Activated CD4-positive, alpha-beta T cell treated with anti-CD3 and anti-CD28 coated beads, Interleukin-2, amount 50 U/mL, for 4 hours (primary cell): ENCODE measurements around the gene PAPPA.

Source experiments
- DNase-seq, 2 experiments: peaks; one replicate each; pipeline ENCODE4 v3.0.0-alpha.2; 2020

PAPPA gene

GRCh38 chr9:116152390-116152789, 1.2 kb upstream of the PAPPA start:
- no peak for DNase-seq

DNA sequence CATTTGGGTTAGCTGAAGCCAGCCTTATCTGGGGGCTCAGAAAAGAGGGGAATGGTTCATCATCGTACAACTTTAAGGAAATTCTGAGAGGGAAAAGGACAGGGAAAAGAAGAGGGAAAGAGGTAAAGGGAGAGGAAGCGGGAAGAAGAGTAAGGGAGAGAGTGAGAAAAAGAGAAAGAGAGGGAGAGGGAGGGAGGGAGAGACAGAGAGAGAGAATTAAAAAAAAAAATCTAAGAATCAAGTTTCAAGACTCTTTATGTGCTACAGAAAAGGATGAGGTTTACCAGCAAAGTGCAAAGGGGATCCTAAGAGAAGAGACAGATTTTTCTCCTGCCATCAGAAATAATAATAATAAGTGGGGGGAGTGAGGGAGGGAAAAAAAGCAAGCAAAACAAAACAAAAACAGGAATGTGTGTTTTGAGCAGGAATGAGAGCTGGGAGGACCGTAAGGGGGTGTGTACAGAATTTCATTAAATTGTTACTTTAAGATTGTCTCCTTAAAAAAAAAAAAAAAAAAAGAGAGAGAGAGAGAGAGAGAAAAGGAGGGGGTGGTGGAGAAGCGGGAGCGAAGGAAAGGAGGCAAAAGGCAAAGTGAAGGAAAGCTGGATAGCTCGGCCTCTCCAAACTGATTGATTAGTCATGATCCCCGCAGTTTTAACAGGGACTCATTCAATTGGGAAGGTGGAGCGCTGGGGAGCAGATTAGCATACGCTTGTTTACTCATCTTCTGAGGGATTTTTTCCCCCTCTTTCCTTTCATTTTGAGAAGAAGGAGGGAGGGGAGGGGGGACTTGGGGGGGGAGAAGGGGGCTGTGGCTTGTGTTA, 438 bp upstream of the PAPPA start:
- no peak for DNase-seq

DNA sequence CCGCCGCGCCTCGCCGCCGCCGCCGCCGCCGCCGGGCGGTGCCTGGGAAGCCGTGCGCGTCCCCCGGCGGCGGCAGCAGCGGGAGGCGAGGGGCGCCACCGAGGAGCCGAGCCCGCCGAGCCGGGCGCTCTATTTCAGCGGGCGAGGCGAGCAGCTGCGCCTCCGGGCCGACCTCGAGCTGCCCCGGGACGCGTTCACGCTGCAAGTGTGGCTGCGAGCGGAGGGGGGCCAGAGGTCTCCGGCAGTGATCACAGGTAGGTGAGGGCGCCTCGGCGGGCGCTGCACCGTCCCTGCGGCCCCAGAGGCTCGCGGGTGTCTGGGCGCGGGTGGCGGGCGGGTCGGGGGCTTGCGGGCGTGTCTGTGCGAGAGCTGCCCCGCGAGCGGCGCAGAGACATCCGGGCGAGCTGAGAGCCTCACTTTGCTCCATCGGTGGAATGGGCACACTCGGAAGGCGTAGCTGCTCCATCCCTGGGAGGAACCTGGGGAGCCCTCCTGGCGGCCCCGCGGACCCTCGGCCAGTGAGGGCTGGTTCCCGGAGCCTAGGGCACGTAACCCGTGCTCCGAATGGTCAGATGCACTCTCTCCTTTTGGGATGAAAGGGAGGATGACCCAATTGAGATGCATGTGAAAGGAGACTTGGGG, 864 bp downstream of the PAPPA start:
- DNase-seq: no peak

- no peak for DNase-seq
Measured at GRCh38 chr9:116154976-116155697, 1.5 kb downstream of the PAPPA start.

GRCh38 chr9:116155698-116156039, 2.1 kb downstream of the PAPPA start:
- no peak for DNase-seq

DNA sequence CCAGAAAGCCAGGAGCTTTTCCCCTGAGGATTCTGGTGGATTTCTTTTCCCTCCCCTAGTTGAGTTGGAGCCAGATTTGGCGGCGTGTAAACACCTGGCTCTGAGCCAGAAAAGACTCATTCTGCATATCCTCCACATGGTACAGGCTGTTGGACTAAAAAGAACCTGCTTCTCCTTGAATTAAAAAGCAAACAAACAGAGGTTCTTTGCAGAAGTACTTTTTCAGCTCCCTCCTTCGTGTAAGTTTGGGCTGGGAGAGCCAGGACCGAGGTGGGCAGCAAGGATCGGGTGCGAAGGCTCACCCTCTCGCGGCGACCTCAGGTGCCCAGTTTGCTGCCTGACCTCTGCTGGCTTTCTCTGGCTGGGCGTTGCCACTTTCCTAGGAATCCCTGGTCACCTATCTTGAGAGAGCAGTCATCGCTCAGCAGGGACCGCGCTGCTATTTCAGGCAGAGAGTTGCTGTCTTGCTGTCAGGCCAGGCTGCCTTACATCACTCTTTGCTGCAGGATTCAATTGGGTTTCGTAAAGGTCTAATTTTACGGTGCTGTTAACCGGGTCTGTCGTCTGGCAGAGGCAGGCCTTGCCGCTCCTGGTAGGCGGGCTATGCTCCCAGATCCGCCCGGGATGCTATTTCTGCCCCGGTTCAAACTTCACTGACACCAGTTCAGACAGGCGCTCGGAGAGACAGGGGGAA, 3.2 kb downstream of the PAPPA start:
- DNase-seq: no peak

DNA sequence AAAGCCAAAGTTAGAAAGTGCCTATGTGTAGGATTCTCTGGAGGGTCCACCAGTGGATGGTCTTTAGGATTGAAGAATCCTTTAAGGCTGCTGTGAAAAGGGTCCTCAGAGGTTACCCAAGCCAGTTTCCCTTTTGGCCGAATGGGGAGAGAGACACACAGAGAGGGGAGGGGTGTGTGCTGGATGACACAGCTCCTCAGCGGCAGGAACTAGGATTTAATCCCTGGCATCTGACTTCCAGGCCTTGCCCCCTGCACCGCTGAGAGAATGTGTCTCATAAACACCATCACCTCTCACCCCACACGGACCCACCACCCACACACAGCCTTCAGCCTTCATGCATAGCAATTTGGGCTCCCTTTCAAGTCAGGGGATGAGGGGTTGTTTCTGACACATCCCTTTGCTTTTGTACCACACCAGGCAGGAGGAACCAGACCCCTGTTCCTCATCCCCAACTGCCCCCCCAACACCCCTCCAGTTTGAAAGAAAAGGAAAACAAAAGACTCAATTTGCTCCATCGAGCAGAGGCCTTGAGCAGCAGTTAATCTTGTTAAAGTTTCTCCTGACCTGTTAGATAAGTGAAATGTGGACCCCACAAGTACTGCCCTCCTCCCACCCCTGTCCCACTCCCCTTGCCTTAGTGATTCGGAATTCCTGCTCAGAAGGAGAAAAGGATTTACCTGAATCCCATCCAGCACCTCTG, 4.0 kb downstream of the PAPPA start:
- no peak for DNase-seq

GRCh38 chr9:116160676-116161571, 7.3 kb downstream of the PAPPA start:
- no peak for DNase-seq

- DNase-seq: no peak
Measured at GRCh38 chr9:116162241-116162781, 8.7 kb downstream of the PAPPA start.

DNA sequence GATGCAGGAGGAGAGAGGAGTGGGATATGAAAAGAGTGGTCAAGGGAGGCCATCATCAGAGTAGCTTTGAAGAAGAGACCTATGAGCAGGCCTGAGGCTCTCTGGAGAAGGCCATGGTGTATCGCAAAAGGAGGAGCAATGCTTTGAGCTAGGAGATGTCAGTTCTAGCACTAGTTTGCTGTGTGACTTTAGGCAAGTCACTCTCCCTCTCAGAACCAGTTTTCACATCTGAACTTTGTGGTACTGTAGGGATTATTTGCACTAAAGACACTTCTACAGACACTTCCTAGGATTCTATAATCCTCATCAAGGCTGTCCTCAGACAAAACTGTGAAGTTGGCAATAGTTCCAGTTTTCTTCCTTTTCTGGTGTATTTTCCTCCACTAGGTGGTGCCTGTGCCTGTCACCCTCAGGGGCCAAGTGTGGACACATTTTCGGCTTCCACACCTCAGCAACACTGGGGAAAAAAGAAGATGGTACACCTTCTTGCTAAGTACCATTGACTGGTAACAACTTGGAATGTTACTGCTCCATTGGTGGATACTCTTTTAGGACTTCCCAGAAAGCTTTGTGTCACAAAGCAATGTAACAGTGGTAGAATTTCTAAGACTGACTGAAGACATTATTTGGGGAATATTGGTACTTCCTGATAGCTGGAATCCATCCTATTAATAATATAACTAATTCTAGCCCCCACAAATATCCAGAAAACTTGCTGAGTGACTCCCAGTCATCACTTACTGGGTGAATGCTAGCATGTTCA, 9.9 kb downstream of the PAPPA start:
- DNase-seq: no peak

- DNase-seq: no peak
Measured at GRCh38 chr9:116165912-116166311, 12.3 kb downstream of the PAPPA start.

GRCh38 chr9:116166713-116167112, 13.1 kb downstream of the PAPPA start:
- DNase-seq: no peak

DNA sequence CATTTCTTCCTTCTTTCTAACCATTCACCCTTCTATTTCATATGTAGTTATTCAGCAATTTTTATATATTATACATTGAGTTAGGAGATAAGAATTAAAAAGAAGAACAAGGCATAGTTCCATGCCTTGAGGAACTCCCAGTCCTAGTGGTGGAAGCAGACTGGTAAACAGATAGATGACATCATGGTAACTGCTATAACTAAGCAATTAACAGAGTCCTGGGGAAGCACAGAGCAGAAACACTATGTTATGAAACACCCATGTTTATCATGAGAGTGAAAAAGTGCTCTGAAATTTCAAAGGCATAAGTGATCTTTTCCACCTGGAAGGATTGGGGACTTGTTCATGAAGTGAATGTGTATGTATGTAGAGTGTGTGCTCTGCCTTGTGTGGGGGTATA, 14.6 kb downstream of the PAPPA start:
- no peak for DNase-seq

DNA sequence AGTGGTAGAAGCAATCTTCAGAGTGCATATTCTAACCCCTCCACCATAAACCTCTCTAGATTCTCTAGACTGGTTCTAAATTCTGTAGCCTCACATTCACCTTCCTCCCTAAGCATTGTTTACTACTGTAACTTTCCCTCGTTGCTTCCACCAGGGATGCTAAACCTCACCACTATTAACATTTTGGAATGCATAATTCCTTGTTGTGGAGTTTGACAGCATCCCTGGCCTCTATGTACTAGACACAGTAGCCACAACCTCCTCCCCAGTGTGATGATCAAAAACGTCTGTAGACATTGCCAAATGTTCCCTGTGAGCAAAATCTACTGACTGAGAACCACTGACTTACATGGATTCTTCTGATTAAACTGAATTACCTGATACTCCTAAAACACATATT, 18.6 kb downstream of the PAPPA start:
- no peak for DNase-seq

DNA sequence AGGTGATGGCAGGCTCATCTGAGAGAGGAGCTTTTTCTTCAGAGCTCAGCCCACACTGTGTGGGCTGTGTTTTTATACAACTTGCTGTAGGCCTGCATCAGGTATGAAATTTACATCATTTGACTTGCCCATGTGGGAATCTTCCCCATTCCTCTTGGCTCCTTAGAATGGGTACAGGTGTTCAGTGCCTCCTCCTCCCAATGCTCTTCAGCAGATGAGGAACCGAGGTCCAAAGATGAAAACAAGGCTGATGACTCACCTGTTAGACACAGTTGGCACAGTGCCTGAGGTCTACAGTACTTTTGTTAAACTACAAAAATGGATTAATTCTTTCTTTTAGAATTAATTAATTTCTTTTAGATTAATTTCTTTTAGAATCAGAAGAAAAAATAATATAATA, 20.8 kb downstream of the PAPPA start:
- DNase-seq: no peak

DNA sequence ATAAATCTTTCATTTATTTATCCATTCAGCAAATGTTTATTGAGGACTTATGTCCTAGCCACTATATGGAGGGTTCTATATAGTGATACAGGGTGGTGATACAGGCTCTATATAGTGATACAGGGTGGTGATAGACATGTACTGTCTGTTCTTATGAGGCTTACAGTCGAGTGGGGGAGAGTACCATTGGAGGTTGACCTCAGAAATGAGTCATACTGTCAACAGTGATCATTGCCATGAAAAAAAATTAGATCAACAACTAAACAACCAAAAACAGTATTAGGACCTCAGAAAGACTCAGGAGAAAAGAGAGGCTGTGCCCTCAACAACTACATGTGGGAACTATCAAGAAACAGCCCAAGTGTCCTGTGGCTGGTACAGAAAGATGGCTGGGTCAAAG, 22.0 kb downstream of the PAPPA start:
- DNase-seq: no peak

DNA sequence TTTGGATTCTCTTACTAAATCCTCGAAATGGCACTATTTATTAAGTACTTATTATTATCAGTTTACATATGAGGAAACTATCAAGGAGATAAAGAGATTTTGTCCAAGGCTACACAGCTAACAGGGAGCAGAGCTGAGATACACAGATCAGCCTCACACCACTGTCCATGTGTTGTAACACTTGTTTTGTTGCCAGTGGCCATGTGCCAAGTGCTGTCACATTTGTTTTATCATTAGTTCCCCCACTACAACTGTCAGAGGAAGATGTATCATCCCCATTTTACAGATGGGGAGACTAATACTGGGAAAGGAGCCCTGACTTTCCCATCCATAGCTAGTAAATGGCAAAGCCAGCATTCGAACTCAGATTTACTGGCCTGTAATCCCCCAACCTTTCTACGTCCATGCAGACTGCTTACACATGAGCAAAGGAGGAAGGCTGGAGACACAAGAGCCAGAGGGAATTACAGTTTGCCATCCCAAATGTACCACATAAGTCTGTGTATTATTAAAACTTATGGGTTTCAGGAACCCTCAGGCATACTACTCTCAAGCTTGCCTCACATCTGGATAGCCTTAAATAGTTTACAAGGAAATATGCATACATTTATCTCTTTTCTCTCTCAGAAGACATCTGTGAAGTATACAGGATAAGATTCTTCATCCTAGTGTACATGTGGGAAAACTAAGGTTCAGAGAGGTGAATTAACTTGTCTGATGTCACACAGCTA, 25.1 kb downstream of the PAPPA start:
- no peak for DNase-seq

GRCh38 chr9:116179568-116179967, 26.0 kb downstream of the PAPPA start:
- DNase-seq: no peak

DNA sequence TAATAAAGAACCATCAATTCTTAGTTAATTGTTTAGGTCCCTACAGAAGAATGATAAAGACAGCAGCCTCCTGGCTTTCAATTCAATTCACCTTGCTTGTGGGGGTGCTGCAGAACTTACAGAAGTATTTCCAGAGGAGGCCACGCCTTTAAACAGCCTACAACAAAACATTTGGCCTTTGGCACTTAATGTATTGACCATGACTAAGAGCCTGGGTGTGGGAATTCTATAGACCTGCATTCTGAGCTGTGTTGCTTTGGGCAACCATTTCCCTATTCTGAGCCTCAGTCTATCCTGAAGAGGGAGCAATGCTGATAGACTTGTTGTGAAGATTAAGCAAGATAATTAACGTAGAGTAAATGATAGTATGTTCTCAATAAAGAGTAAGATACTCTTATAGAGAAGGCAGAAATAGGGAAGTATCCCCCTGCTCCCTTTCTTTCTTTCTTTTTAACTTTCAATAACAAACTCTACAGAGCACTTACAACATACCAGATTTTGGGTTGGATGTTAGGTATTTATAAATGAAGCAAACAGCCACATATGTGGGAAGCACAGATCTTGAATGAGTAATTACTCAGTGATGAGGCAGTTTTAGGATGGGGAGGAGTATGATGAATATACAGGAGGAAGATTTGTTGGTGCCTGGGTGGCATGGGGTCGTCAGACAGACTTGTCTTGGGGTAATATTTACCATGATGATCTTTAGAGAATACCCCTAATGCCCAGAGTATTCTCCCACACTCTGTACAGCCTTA, 28.4 kb downstream of the PAPPA start:
- DNase-seq: no peak
